Stomach smooth muscle (tissue), 2 donors: Measurements from ENCODE around the gene LMO1.

Source experiments
- H3K27ac ChIP-seq: one replicate; pipeline ENCODE4 v1.7.0; 2013; ENCODE audit warnings: mild to moderate bottlenecking, low read length, inconsistent platforms
- H3K27me3 ChIP-seq, 2 donors: one replicate each; pipeline ENCODE4 v1.7.0; 2013; ENCODE audit warnings: low read length in 2 of 2; ENCODE audit not compliant: insufficient read depth in 2 of 2, control insufficient read depth in 1 of 2
- H3K36me3 ChIP-seq, 2 donors: one replicate each; pipeline ENCODE4 v1.7.0; 2013; ENCODE audit warnings: low read length in 2 of 2; ENCODE audit not compliant: control insufficient read depth in 2 of 2, insufficient read depth in 2 of 2
- H3K4me1 ChIP-seq: one replicate; pipeline ENCODE4 v1.7.0; 2013; ENCODE audit warnings: low read length; ENCODE audit not compliant: control insufficient read depth, insufficient read depth
- H3K4me3 ChIP-seq, 2 donors: one replicate each; pipeline ENCODE4 v1.7.0; 2013; ENCODE audit warnings: low read length in 2 of 2
- H3K9ac ChIP-seq, 2 donors: one replicate each; pipeline ENCODE4 v1.7.0; 2013; ENCODE audit warnings: low read length in 2 of 2, mild to moderate bottlenecking in 1 of 2
- H3K9me3 ChIP-seq, 2 donors: one replicate each; pipeline ENCODE4 v1.7.0; 2013; ENCODE audit warnings: low read length in 2 of 2; ENCODE audit not compliant: control insufficient read depth in 2 of 2
- donor health status: healthy.
- donor health status: Pancreatic carcinoma.

LMO1 gene

DNA sequence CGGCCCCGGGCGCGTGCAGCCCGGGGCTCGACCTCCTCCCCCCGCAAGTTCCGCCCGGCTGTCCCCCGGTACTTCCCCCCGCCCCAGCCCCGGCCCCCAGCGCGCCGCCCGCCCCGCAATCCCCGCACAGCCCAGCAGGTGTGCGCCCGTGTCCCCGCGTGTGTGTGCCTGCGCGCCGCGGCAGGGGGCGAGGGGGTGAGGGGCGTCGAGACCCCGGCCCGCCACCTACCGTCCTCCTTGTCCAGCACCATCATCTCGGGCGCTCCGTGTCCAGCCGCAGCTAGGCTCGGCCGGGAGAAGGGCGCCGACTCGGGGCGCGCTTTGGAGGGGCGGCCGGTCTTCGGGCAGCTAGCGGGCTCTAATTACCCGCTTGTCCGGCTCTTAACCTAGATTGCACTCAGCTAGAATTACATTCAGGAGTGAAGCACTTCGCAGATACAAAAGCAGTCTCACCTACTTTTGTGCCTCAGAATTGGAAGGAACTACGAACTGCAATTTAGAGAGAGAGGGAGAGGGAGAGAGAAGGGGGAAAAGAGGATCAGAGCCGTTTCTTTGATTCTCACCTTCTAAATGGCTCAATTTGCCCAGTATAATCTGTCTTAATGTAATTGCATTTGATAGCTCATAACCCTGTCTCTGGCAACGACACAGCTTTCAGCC, 439 bp downstream of the LMO1 start:
- Histone ChIP-seq H3K4me3 (peak overlapping the region; percentile 73 to 78), H3K9ac (peak overlapping the region; percentile 2 to 55), H3K36me3 (peaks cover 0 to 2% of the 10 kb centered on the region in 2 donors), H3K27me3 (peaks cover 0 to 7% of the 10 kb centered on the region in 2 donors), H3K27ac (peak overlapping the region; percentile 67), H3K4me1 (peaks cover 50% of the 10 kb centered on the region), H3K9me3 (no peaks in the 10 kb centered on the region)

DNA sequence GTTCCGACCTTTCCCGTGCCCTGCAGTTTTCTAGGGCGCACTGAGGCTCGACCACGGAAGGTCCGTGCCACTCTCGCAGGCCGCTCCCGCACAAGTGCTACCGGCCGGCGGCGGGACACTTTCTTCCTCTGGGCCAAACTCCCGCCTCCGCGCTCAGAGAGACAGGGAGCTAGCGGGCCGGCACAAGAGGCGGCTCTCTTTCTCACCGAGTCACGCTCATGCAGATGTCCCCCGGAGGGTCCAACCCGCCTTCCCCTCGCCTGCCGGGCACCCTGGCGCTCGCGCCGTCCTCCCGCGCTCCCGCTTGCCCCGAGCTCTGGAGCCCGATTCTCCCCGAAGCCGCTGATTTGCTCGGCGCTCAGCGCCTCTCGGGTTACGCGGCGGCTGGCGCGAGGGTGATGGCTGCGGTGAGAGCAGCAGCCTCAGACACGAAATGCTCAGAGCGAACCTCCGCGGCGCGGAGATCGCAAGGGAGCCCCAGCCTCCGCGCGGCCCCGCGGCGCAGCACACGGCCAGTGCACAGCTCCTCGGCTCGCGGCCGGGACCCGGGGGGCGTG, 1.0 kb downstream of the LMO1 start:
- Histone ChIP-seq H3K36me3 (peaks cover 0 to 2% of the 10 kb centered on the region in 2 donors), H3K9me3 (no peaks in the 10 kb centered on the region), H3K9ac (peak overlapping the region; percentile 50 to 81), H3K4me3 (peak overlapping the region; percentile 62 to 78), H3K27ac (peak overlapping the region; percentile 76), H3K4me1 (peaks cover 48% of the 10 kb centered on the region), H3K27me3 (peaks cover 0 to 7% of the 10 kb centered on the region in 2 donors)

DNA sequence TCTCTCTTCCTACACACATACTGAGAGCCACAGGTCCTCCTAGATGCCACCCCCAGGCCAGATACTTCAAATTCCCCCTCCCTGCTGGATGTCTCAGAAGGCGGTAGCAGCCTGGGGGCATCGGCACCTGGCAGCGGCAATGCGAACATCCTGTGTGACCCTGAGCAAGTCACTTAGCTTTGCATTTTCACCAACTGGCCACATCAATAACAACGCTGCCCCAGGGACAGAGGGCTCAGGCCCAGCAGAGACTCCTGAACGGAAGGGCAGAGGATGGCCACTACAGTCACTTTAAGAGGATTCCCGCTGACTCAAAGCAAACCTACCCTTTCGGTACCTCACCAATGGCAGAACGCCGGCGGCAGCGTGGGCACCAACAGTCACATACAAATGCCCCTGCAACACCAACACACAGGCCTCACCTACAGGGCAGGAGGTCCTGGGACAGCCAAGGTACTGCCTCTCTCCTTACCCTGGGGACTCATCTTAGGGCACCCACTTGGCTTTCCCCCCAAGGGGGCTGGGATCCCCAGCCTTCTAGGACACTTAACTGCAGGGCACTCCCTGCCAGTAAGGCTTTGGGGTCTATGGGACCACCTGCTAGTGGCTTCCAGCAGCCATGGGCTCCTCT, 1.6 kb downstream of the LMO1 start:
- H3K4me1 ChIP-seq, result peaks cover 51% of the 10 kb centered on the region
- peaks cover 0 to 2% of the 10 kb centered on the region in 2 donors for H3K36me3 ChIP-seq
- H3K4me3 ChIP-seq, result peak overlapping the region; percentile 62 to 78
- no peaks in the 10 kb centered on the region for H3K9me3 ChIP-seq
- H3K27ac ChIP-seq, result peak overlapping the region; percentile 76
- H3K27me3 ChIP-seq, result peaks cover 0 to 4% of the 10 kb centered on the region in 2 donors
- peak overlapping the region; percentile 50 to 81 for H3K9ac ChIP-seq

- H3K4me1 ChIP-seq, result peaks cover 52% of the 10 kb centered on the region
- H3K36me3 ChIP-seq, result peaks cover 0 to 2% of the 10 kb centered on the region in 2 donors
- H3K27me3 ChIP-seq, result peaks cover 0 to 2% of the 10 kb centered on the region in 2 donors
- H3K9ac ChIP-seq, result no peak overlapping the region
- peak overlapping the region in 1 of 2 donors; percentile 62 for H3K4me3 ChIP-seq
- no peaks in the 10 kb centered on the region for H3K9me3 ChIP-seq
- peak overlapping the region; percentile 76 for H3K27ac ChIP-seq
Observed at GRCh38 chr11:8261291-8261690, 2.4 kb downstream of the LMO1 start.

DNA sequence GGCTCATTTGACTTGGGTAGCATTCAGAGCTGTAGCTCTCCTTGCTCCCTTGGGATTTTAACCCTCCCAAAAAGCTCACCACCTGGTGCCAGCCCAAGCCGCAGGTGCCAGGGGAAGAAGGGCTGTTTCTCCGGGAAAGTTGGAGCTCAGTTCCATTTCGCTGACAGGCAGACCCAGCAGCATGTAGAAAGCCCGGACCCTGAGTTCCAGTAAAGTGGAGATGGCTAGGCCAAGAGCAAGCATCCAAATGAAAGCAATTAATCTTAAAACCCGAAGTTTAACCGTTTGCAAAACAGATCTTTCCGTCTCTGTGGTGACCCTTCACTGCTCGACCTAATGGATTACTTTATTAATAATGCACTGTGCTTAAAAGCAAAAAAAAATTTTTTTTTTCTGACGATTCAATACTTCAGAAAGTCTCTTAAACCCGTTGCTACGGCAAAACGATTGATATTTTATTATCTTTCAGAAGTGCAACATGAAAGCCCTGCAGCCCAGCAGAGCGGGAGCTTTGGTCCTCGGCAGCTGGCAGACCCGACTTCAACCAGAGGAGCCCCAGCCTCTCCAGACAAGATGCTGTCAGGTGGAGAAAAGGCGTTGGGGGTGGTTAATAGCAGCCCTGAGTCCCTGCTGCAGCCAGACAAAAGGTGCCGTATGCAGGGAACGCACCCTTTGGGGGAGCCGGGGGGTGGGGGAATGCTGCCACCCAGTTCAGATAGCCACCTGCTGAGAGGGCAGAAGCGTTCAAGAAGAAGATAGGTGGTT, 3.3 kb downstream of the LMO1 start:
- peaks cover 0 to 2% of the 10 kb centered on the region in 2 donors for H3K36me3 ChIP-seq
- peaks cover 0 to 2% of the 10 kb centered on the region in 2 donors for H3K27me3 ChIP-seq
- H3K9me3 ChIP-seq, result no peaks in the 10 kb centered on the region
- H3K27ac ChIP-seq, result peak overlapping the region; percentile 98
- peak overlapping the region in 1 of 2 donors; percentile 5 for H3K9ac ChIP-seq
- H3K4me3 ChIP-seq, result no peak overlapping the region
- H3K4me1 ChIP-seq, result peaks cover 52% of the 10 kb centered on the region

DNA sequence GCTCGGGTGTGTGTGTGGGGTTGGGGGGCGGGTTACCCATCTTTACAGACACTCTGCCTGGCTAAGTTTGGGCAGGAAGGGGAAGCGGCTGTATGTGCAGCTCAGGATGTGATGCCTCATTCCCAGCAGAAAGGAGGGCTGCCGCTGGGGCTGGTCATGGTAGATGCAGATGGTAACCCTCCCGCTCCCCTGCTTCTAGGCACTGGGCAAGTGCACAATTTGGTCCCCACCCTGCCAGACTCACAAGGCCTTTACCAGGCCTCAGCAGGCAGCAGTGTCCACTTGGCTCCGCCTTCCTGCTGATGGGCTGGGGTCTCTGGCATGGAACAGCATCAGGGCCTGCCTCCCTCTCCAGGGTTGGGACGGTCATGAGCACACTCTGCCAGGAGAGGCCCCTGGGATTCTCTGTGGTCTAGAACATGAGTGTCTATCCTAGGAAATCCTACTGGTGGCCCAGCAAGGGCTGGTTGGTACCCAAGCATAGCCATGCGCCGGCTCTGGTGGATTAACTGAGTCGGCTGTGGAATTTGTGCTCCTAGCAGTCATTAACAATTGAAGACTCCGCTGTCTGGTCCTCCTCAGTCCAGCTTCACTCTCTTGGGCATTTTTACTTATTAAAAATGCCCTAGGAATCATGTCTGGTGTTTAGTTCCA, 4.2 kb downstream of the LMO1 start:
- Histone ChIP-seq H3K4me1 (peaks cover 52% of the 10 kb centered on the region), H3K27me3 (peaks cover 0 to 2% of the 10 kb centered on the region in 2 donors), H3K36me3 (no peaks in the 10 kb centered on the region), H3K4me3 (peak overlapping the region; percentile 3 to 58), H3K9ac (peak overlapping the region; percentile 50 to 69), H3K27ac (peak overlapping the region; percentile 98), H3K9me3 (no peaks in the 10 kb centered on the region)

DNA sequence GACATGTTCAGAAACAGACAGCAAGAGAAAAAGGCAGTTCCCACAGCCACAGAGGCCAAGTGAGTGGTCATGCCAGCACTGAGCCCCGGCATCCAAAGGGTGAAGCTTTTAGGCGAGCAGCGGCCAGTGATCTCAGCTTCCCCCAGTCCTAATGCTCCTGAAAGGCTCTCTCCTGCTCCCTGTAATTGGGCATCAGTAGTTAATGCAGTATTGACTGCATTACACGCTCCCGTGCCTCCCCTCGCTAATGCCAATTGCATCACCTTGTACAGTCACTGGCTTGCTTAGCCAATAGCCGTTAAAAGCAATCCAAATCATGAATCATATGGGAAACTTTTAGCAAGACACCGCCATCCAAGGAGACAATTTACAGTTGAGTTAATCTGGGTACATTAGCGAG, 4.9 kb downstream of the LMO1 start:
- Histone ChIP-seq H3K27me3 (peaks cover 0 to 2% of the 10 kb centered on the region in 2 donors), H3K36me3 (no peaks in the 10 kb centered on the region), H3K9me3 (no peaks in the 10 kb centered on the region), H3K4me3 (peak overlapping the region in 1 of 2 donors; percentile 58), H3K9ac (peak overlapping the region; percentile 50 to 69), H3K27ac (peak overlapping the region; percentile 98), H3K4me1 (peaks cover 48% of the 10 kb centered on the region)

DNA sequence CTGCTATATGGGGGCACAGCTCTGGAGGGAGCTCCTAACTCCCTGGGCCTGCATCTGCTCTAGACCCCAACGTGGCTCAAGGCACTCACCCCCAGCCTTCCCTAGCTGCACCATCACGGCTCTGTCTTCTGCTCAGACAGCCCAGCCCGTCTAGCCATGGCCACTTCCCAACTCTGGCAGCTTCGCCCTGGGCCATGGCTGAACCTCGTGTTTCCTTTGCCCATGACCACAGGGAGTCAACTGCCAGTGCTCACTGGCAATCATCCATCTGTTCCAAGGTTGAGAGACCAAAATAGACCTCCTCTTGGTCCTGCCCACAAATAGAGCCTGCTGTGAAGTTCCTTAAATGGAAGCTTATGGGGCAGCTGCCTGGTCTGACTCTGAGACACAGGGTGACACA, 5.4 kb downstream of the LMO1 start:
- peak overlapping the region in 1 of 2 donors; percentile 52 for H3K4me3 ChIP-seq
- peak overlapping the region; percentile 98 for H3K27ac ChIP-seq
- H3K27me3 ChIP-seq, result peaks cover 0 to 2% of the 10 kb centered on the region in 2 donors
- peaks cover 43% of the 10 kb centered on the region for H3K4me1 ChIP-seq
- H3K36me3 ChIP-seq, result no peaks in the 10 kb centered on the region
- H3K9me3 ChIP-seq, result no peaks in the 10 kb centered on the region
- H3K9ac ChIP-seq, result peak overlapping the region; percentile 50 to 69

GRCh38 chr11:8257003-8257664, 6.5 kb downstream of the LMO1 start:
- Histone ChIP-seq H3K36me3 (no peaks in the 10 kb centered on the region), H3K4me1 (peaks cover 38% of the 10 kb centered on the region), H3K27me3 (peaks cover 0 to 2% of the 10 kb centered on the region in 2 donors)

More at GRCh38 chr11:8257003-8257664, 6.5 kb downstream of the LMO1 start:
- no peak overlapping the region for H3K4me3 ChIP-seq
- no peaks in the 10 kb centered on the region for H3K9me3 ChIP-seq
- peak overlapping the region; percentile 98 for H3K27ac ChIP-seq
- no peak overlapping the region for H3K9ac ChIP-seq
